ENCODE measurements around the gene CFAP45. TPM values are rescaled to one million over a fixed set of nuclear protein-coding genes. Genes with fewer than 3 reads are reported as not detected.
"Not testable (repeated sequence)": the region's sequence is repeated elsewhere in the genome, so short reads cannot be mapped to it uniquely, and the experiment has no call there.

CFAP45 gene
- total and polyA plus RNA-seq, 2 of the 8 experiments (the other 6 are each of a cell fraction or from before 2014, with no cell fraction given): 0.05 TPM; not detected in 1

DNA sequence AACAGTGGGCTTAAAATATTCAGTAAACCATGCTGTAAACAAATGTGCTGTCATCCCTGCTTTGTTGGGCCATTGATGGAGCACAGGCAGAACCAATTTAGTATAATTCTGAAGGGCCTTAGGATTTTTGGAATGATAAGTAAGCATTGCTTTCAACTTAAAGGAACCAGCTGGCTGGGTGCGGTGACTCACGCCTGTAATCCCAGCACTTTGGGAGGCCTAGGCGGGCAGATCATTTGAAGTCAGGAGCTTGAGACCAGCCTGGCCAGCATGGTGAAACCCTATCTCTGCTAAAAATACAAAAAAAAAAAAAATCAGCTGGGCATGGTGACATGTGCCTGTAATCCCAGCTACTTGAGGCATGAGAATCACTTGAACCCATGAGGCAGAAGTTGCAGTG is 4.1 kb upstream of the CFAP45 start:
- H3K9ac ChIP-seq (replicated peaks in 1 of 4; ENCODE audit: extremely low read depth in 1 of 4, low read depth in 3 of 4, low read length in 3 of 4); H4K20me1 ChIP-seq (replicated peaks in 1 of 2; ENCODE audit: control insufficient read depth in 1 of 2, insufficient read depth in 2 of 2, low read length in 2 of 2); H3K23ac ChIP-seq (ENCODE audit: insufficient read length); H3K79me1 ChIP-seq (ENCODE audit: low read depth, low read length); H3K4me3 ChIP-seq (ENCODE audit: extremely low read depth in 1 of 4, insufficient read depth in 2 of 4, low read depth in 3 of 4, low read length in 4 of 4); H3K27ac ChIP-seq (ENCODE audit: low read depth, low read length); H3K79me2 ChIP-seq (ENCODE audit: control insufficient read depth in 1 of 2, insufficient read depth in 2 of 2, low read length in 2 of 2); H3K18ac ChIP-seq (ENCODE audit: extremely low read depth, low read length); POLR2A ChIA-PET (ENCODE audit: partially characterized antibody); DNase-seq (ENCODE audit: low read depth in 1 of 2, low spot score in 2 of 2); H4K8ac ChIP-seq (ENCODE audit: extremely low read depth, insufficient read depth, low read length); H3K14ac ChIP-seq (ENCODE audit: insufficient read length); H2AFZ ChIP-seq (ENCODE audit: low read length); H3K9me3 ChIP-seq (ENCODE audit: insufficient read depth in 2 of 2, low read depth in 1 of 2, low read length in 1 of 2); H4K5ac ChIP-seq (ENCODE audit: insufficient read length, low read depth, low read length); H4K91ac ChIP-seq (replicated peaks; ENCODE audit: insufficient read length, low read length); H2BK120ac ChIP-seq (replicated peaks; ENCODE audit: low read depth, low read length); H2BK20ac ChIP-seq (ENCODE audit: low read length); H3K36me3 ChIP-seq (ENCODE audit: control insufficient read depth in 2 of 4, insufficient read depth in 4 of 4, low read length in 3 of 4); H2AK5ac ChIP-seq (ENCODE audit: low read depth, low read length); H3K4me2 ChIP-seq (ENCODE audit: insufficient read depth in 1 of 2, low read depth in 2 of 2, low read length in 2 of 2); H3K27me3 ChIP-seq (replicated peaks in 1 of 4; ENCODE audit: control insufficient read depth in 3 of 4, extremely low read depth in 1 of 4, insufficient read depth in 3 of 4, low read length in 3 of 4); H2BK15ac ChIP-seq (ENCODE audit: low read length); H3K4ac ChIP-seq (replicated peaks; ENCODE audit: insufficient read length, low read depth, low read length); H2BK12ac ChIP-seq (ENCODE audit: low read depth, low read length); H3K23me2 ChIP-seq (ENCODE audit: low read depth, low read length); H2BK5ac ChIP-seq (ENCODE audit: low read depth, low read length); FAIRE-seq; H3K56ac ChIP-seq (replicated peaks; ENCODE audit: insufficient read length, low read depth, low read length): not testable (repeated sequence)
- CTCF ChIA-PET (ENCODE audit: partially characterized antibody): interaction anchor here (1.3 to 2.6 kb wide), 2 partner anchors 11 to 105 kb away, joined by 4 to 10 read pairs; no protein-coding TSS in a partner anchor
- H3K4me1 ChIP-seq (replicated peaks in 1 of 4; ENCODE audit: control insufficient read depth in 3 of 4, insufficient read depth in 4 of 4, low read length in 3 of 4): peaks cover 6 to 12% (median 7%) of the 10 kb centered on the region in 4 experiments
- 65% methylated on average over 3 of the region's 3 CpGs; no CpG with 5 or more reads in 1 of the 2 experiments for WGBS, 2 experiments (ENCODE audit: extremely low coverage in 1 of 2, insufficient coverage in 1 of 2, insufficient read length in 1 of 2, insufficient replicate concordance in 2 of 2, low coverage in 1 of 2, low lambda C conversion rate in 2 of 2, missing lambda C conversion rate in 1 of 2)

Measured in H1 (cell line).